Measurements from ENCODE around the gene DNAJC17. TPM values are rescaled to one million over a fixed set of nuclear protein-coding genes. Genes with fewer than 3 reads are reported as not detected.

The DNAJC17 gene
- polyA plus RNA-seq, 4 donors = 33.8 to 42.6 (median 37.6) TPM

DNA sequence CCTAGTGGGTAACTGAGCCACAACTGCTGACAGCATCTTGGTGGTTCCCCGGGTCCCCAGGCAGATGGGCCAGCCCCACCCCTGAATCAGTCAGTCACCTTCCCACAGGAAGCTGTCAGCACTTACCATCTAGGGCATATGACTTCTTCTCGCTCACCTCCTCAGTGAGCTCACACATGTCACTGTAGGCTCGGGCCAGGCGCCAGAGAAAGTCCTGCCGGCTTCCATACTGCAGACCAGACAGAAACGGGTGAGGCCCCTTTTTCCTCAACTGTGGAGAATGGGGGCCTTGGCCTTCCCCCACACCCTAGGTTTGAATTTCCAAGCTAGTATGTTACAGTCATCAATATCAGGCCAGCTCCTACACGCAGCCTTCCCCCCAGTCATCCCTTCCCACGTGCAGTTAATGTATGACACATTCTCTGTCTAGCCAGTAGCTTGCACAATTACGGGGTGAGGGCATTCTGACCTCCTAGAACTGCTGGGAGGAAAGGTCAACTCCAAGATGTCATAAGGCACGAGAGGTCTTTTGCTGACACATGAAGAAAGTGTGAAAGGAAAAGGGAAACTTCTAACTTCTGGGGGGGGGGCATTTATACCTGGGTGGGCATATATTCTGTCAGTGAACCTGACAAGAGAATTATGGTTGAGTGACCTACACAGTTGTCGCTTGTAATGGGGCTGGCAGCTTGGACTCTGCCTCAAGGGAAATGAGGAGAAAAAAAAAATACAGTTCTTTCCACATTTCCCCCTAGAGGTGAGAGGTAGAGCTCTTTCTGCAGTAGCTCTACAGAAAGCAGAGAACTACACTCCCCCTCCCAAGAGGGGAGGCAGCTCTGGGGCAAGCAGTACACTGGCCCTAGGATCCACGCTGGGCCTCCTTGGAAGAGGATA is 63.1 kb downstream of the DNAJC17 start:
- no peak for DNase-seq (ENCODE audit: low read depth in 4 of 4, low spot score in 3 of 4)

DNA sequence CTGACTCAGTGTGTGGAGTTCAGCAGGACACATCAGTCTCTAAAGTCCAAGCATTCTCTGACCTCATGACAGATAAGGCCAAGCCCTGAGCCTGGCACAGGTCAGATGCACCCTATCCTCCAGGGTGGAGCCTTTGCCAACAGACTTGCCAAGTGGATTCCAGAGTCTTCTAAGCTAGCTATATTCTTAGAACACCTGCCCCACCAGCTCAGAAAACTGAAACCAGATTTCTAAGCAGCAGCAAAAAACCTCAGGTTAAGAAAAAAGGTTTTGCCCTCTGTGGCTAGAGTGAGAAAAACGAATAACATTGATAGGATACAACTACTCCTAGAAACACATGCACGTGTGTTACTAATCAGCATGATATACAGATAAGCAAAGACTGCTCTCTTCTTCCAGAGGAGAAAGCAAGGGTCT is 63.8 kb downstream of the DNAJC17 start:
- DNase-seq (ENCODE audit: low read depth in 4 of 4, low spot score in 3 of 4) = no peak

DNA sequence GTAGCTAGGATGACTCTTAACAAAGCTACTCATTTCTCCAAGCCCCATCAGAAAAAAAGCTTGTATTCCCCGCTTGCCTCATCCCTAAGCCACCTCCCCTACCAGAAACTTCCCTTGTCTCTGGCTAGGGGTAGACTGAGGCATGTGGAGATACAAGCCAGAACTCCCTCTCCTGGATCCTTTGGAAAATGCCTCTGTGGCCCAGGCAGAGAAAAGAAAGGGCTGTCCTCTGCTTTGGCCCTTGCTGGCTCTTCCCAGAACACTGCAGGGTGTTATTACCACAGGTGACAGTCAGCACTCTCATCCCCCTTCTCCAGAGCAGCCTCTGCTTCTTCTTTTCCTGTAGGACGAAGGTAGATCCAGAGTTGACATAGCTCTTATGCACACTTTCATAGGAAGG is 67.4 kb downstream of the DNAJC17 start:
- no peak for DNase-seq (ENCODE audit: low read depth in 4 of 4, low spot score in 3 of 4)

DNA sequence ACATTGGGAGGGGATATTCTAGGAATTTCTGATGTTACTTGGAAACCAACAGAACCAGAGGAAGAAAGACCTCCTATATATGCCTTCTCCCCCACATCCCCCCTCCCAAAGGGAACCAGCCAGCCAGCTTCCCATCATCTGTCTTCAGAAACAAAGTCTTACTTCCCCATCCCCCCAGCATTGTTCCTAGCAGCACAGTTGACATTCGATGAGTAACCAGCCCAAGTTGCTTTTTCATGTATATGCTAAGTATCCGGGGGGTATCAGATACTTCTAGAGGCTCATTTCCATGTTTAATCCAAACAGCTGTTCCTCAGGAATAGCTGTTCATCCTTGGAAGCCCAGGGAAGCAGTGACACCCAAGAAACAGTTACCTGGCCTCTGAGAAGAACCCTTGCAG is 68.2 kb downstream of the DNAJC17 start:
- DNase-seq (ENCODE audit: low read depth in 4 of 4, low spot score in 3 of 4) = no peak

DNA sequence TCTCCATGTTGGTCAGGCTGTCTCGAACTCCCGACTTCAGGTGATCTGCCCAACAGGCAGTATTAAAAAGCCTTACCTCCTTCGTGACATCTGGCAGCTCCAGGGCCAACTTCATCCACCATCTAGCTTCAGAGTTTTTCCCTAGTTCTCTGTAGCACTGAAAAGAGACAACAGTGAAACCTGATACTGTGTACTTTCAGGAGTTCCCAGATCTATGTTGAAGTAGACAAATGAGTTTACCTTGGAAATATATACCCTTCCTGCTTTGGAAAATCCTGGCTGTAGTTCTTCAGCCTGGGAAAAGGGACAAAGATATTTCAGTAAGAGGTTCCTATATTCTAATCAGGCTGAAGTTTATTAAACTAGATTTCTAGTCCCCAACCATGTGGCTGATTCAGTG is 70.2 kb downstream of the DNAJC17 start:
- no peak for DNase-seq (ENCODE audit: low read depth in 4 of 4, low spot score in 3 of 4)

DNA sequence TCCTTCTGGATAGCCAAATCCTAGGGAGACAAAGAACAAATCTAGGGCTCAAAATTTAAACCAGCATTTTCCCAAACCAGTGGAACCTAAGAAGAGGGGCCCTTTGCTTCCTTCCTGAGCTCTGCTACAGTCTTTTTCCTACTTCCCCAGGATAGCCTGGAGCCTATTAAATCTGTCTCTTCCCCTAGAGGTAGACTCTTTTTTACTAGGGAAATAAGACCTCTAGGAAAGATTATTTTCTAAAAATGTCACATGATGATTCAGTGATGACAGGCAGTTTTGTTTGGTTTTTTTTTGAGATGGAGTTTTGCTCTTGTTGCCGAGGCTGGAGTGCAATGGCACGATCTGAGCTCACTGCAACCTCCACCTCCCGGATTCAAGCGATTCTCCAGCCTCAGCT is 70.7 kb downstream of the DNAJC17 start:
- DNase-seq (ENCODE audit: low read depth in 4 of 4, low spot score in 3 of 4) = no peak

DNA sequence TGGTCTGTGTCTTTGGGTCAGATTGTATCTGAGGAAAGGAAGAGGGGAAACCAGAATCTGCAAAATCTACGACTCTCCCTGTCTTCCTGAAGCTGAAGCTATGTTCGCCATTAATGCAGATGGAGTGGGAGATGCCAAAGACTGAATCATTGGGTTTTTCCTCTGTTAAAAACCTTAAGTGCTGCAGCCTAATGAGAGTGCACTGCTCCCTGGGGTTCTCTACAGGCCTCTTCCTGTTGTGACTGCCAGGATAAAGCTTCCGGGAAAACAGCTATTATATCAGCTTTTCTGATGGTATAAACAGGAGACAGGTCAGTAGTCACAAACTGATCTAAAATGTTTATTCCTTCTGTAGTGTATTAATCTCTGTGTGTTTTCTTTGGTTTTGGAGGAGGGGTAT is 76.2 kb downstream of the DNAJC17 start:
- no peak for DNase-seq (ENCODE audit: low read depth in 4 of 4, low spot score in 3 of 4)

DNA sequence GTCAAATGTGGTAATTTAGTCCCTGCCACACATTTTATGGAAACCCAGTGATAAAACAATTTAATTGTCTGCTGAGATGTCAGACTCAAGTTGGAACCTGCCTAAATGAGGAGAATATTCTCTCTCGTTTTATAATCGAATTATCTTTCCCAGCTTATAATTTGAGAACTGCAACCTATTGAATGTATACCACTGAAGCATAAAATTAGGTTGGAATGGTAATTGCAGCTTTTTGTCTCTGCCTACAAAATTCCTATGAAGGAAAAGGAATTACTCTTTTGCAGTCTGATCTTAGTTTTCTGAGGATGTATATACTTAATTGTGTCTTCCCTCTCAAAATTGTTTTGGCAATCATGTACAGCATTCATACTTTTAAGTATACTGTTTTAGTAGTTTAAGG is 83.4 kb downstream of the DNAJC17 start:
- DNase-seq (ENCODE audit: low read depth in 4 of 4, low spot score in 3 of 4) = no peak

DNA sequence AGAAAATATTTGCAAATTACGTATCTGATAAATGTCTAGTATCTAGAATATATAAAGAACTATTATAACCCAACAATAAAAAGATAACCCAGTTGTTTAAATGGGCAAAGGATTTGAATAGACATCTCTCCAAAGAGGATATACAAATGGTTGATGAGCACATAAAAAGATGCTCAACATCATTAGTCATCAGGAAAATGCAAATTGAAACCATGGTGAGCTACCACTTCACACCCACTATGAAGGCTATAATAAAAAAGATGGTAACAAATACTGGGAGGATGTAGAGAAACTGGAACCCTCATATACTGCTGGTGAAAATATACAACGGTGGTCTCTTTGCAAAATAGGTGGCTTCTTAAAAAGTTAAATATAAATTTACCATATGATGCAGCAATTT is 84.3 kb downstream of the DNAJC17 start:
- DNase-seq (ENCODE audit: low read depth in 4 of 4, low spot score in 3 of 4) = no peak

DNA sequence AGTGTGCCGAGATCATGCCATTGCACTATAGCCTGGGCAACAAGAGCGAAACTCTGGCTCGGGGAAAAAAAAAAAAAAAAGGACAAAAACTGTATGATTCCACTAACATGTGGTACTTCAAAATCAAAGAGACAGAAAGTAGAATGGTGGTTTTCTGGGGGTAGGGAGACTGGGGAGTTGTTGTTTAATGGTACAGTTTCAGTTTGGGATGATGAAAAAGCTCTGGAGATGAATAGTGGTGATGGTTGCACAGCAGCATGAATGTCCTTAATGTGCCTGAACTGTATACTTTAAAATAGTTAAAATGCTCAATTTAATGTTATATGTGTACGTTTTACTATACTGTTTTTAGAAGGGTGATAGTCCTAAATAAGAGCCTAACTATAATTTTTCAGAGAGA is 84.9 kb downstream of the DNAJC17 start:
- DNase-seq (ENCODE audit: low read depth in 4 of 4, low spot score in 3 of 4) = no peak

DNA sequence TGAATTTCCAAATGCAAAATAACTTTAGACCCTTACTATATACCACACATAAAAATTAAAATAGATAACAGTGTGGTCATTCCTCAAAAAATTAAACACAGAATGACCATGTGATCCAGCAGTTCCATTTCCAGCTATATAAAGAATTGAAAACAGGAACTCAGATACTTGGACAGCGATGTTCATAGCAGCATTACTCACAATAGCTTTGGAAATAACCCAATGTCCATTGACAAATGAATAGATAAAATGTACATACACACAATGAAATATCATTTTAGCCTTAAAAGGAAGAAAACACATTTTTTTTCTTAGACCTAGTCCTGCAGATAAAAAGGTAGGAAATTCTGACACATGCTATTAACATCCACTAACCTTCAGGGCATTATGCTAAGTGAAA is 85.6 kb downstream of the DNAJC17 start:
- DNase-seq (ENCODE audit: low read depth in 4 of 4, low spot score in 3 of 4) = no peak

DNA sequence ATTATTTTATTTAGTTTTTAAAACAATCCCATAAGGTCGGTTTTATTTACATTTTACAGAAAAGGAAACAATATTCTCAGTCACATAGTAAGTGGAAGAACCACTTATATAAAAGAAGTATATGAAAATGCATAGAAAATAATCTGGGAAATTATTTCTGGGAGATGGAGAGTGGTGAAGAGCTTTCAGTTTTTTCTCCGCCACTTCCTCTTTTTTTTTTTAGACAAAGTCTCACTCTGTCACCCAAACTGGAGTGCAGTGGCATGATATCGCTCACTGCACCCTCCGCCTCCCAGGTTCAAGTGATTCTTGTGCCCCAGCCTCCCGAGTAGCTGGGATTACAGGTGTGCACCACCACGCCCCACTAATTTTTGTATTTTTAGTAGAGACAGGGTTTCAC is 91.1 kb downstream of the DNAJC17 start:
- DNase-seq (ENCODE audit: low read depth in 4 of 4, low spot score in 3 of 4) = no peak

Other genes with a start within 250 kb of the DNAJC17 start
- 10 to 100 TPM; 23.3 to 27.0 (median 26.0) TPM for gene CCDC32, start 242.4 kb downstream of the DNAJC17 start, polyA plus RNA-seq (ENCODE audit: insufficient read length in 4 of 4)
- 10 to 100 TPM in 2 of 4 donors, 1 to 10 TPM in 2; 8.5 to 12.7 (median 9.8) TPM for gene RPUSD2, start 238.2 kb downstream of the DNAJC17 start, polyA plus RNA-seq (ENCODE audit: insufficient read length in 4 of 4)
- 10 to 100 TPM; 17.9 to 21.6 (median 19.3) TPM for gene KNL1, start 213.2 kb downstream of the DNAJC17 start, polyA plus RNA-seq (ENCODE audit: insufficient read length in 4 of 4)
- 10 to 100 TPM; 10.7 to 14.9 (median 13.3) TPM for gene RAD51, start 112.3 kb downstream of the DNAJC17 start, polyA plus RNA-seq (ENCODE audit: insufficient read length in 4 of 4)
- 10 to 100 TPM; 30.6 to 45.6 (median 39.7) TPM for gene RMDN3, start 52.2 kb downstream of the DNAJC17 start, polyA plus RNA-seq (ENCODE audit: insufficient read length in 4 of 4)
- 10 to 100 TPM in 3 of 4 donors, 1 to 10 TPM in 1; 6.9 to 47.2 (median 29.5) TPM for gene GCHFR, start 43.4 kb downstream of the DNAJC17 start, polyA plus RNA-seq (ENCODE audit: insufficient read length in 4 of 4)
- 1 to 10 TPM; 1.5 to 4.6 (median 2.0) TPM for gene C15orf62, start 37.5 kb downstream of the DNAJC17 start, polyA plus RNA-seq (ENCODE audit: insufficient read length in 4 of 4)
- 10 to 100 TPM; 22.4 to 31.4 (median 26.6) TPM for gene ZFYVE19, start 384 bp downstream of the DNAJC17 start, polyA plus RNA-seq (ENCODE audit: insufficient read length in 4 of 4)
- under 1 TPM in 3 of 4 donors, not detected in 1; 0.32 to 0.93 (median 0.52) TPM for gene PPP1R14D, start 21.2 kb upstream of the DNAJC17 start, polyA plus RNA-seq (ENCODE audit: insufficient read length in 4 of 4)
- 10 to 100 TPM in 3 of 4 donors, 1 to 10 TPM in 1; 2.7 to 70.8 (median 65.9) TPM for gene SPINT1, start 36.6 kb upstream of the DNAJC17 start, polyA plus RNA-seq (ENCODE audit: insufficient read length in 4 of 4)
- 1 to 10 TPM in 3 of 4 donors, under 1 TPM in 1; 0.26 to 1.9 (median 1.4) TPM for gene RHOV, start 66.8 kb upstream of the DNAJC17 start, polyA plus RNA-seq (ENCODE audit: insufficient read length in 4 of 4)
- gene VPS18, start 87.0 kb upstream of the DNAJC17 start, polyA plus RNA-seq (ENCODE audit: insufficient read length in 4 of 4) = 10 to 100 TPM; 10.6 to 17.5 (median 16.8) TPM
- 1 to 10 TPM; 5.8 to 8.3 (median 6.7) TPM for gene DLL4, start 121.9 kb upstream of the DNAJC17 start, polyA plus RNA-seq (ENCODE audit: insufficient read length in 4 of 4)
- 1 to 10 TPM in 3 of 4 donors, under 1 TPM in 1; 0.93 to 4.3 (median 3.2) TPM for gene CHAC1, start 146.0 kb upstream of the DNAJC17 start, polyA plus RNA-seq (ENCODE audit: insufficient read length in 4 of 4)

Data from left renal pelvis (tissue), 4 donors.